Stimulated activated naive B cell treated with anti-CD40 and anti-IgM and Interleukin-4, amounts not matched to agents 10 μg/mL and 1 μg/mL and 100 μg/mL, for 72 hours (primary cell): ENCODE results near the gene COA1.
"Not testable (repeated sequence)": the region's sequence is repeated elsewhere in the genome, so short reads cannot be mapped to it uniquely, and the experiment has no call there.

Experiments
- ATAC-seq, 2 donors: fragments of 150-1000 bp; cut with Tn5 transposase; replicated peaks; 2 replicates each; pipeline ENCODE4 v1.10.0; 2021; ENCODE audit warnings: moderate library complexity in 1 of 2
- DNase-seq: peaks from one replicate; pipeline ENCODE4 v3.0.0; 2021
- H3K27ac Mint-ChIP-seq: one replicate; pipeline ENCODE4 v1.8.0; 2022; ENCODE audit warnings: mild to moderate bottlenecking, mixed read lengths
- H3K27me3 Mint-ChIP-seq, 2 donors: one replicate each; pipeline ENCODE4 v1.8.0; 2022; ENCODE audit warnings: mixed read lengths in 2 of 2
- H3K36me3 Mint-ChIP-seq, 2 donors: one replicate each; pipeline ENCODE4 v1.8.0; 2022; ENCODE audit warnings: mixed read lengths in 2 of 2, mild to moderate bottlenecking in 1 of 2
- H3K4me1 Mint-ChIP-seq, 2 donors: one replicate each; pipeline ENCODE4 v1.8.0; 2022; ENCODE audit warnings: mixed read lengths in 2 of 2, mild to moderate bottlenecking in 1 of 2
- H3K4me3 Mint-ChIP-seq, 2 donors: one replicate each; pipeline ENCODE4 v1.8.0; 2022; ENCODE audit warnings: mild to moderate bottlenecking in 2 of 2, mixed read lengths in 2 of 2, moderate library complexity in 1 of 2
- H3K9me3 Mint-ChIP-seq, 2 donors: one replicate each; pipeline ENCODE4 v1.8.0; 2022; ENCODE audit warnings: mixed read lengths in 2 of 2, mild to moderate bottlenecking in 1 of 2

Gene COA1

GRCh38 chr7:43621729-43622448, 107.4 kb downstream of the COA1 start:
- peaks cover 24 to 43% of the 10 kb centered on the region in 2 donors for H3K36me3 Mint-ChIP-seq
- no peaks in the 10 kb centered on the region for H3K9me3 Mint-ChIP-seq
- peak overlapping the region; percentile 9 to 30 for H3K4me3 Mint-ChIP-seq
- H3K27ac Mint-ChIP-seq = peak overlapping the region; percentile 2
- H3K4me1 Mint-ChIP-seq = peaks cover 28 to 49% of the 10 kb centered on the region in 2 donors
- ATAC-seq (peak; percentile 64 to 68), DNase-seq (no peak)
- no peaks in the 10 kb centered on the region for H3K27me3 Mint-ChIP-seq

GRCh38 chr7:43619213-43620012, 109.9 kb downstream of the COA1 start:
- DNase-seq (no peak), ATAC-seq (no peak)
- no peak overlapping the region for H3K4me3 Mint-ChIP-seq
- no peaks in the 10 kb centered on the region for H3K9me3 Mint-ChIP-seq
- H3K27me3 Mint-ChIP-seq = no peaks in the 10 kb centered on the region
- H3K36me3 Mint-ChIP-seq = peaks cover 22 to 36% of the 10 kb centered on the region in 2 donors
- peaks cover 20 to 36% of the 10 kb centered on the region in 2 donors for H3K4me1 Mint-ChIP-seq
- no peak overlapping the region for H3K27ac Mint-ChIP-seq

DNA sequence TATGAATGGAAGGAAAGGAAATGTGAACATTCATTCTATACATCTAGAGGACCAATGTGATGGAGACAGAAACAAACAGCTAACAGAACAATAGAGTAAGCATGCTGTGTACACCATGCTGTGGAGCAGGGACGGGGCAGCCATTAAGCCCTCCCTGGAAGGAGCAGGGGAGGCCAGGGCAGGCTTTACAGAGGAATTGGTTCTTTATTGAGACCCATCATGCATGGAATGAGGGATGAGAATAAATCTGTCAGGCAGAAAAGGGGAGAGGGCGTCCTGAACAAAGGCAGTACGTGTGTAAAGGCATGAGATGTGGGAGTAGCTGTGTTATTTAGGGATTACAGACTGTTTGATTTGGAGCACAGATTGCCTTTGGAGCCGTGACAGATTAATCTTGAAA, 111.2 kb downstream of the COA1 start:
- DNase-seq (no peak), ATAC-seq (no peak)
- H3K9me3 Mint-ChIP-seq = no peaks in the 10 kb centered on the region
- H3K36me3 Mint-ChIP-seq = peaks cover 26 to 33% of the 10 kb centered on the region in 2 donors
- no peaks in the 10 kb centered on the region for H3K27me3 Mint-ChIP-seq
- no peak overlapping the region for H3K27ac Mint-ChIP-seq
- H3K4me3 Mint-ChIP-seq = no peak overlapping the region
- peaks cover 27 to 41% of the 10 kb centered on the region in 2 donors for H3K4me1 Mint-ChIP-seq

DNA sequence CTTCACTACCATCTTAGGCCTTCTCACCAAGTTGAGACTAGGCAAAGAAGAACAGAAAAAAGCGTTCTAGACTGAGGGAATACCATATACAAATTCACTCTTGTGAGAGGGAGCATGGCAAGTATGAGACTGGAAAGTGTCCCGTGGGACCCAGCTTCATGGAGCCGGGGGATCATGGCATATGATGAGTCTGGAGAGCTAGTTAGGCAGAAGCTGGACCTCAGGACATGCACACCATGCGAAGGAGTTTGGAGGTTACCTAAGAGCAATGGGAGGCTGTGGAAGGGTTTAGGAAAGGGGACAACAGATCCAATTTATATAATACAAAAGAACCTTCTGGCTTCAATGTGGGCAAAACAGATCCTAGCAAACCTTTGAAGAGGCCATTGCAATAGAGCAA, 112.3 kb downstream of the COA1 start:
- no peaks in the 10 kb centered on the region for H3K9me3 Mint-ChIP-seq

GRCh38 chr7:43615558-43616145, 113.7 kb downstream of the COA1 start:
- DNase-seq = no peak
- H3K36me3 Mint-ChIP-seq = peaks cover 20 to 30% of the 10 kb centered on the region in 2 donors

More for the DNA sequence above, 112.3 kb downstream of the COA1 start:
- H3K4me1 Mint-ChIP-seq = peaks cover 29 to 41% of the 10 kb centered on the region in 2 donors
- H3K27me3 Mint-ChIP-seq = no peaks in the 10 kb centered on the region
- H3K36me3 Mint-ChIP-seq = peaks cover 26 to 34% of the 10 kb centered on the region in 2 donors
- no peak for DNase-seq
- H3K4me3 Mint-ChIP-seq = no peak overlapping the region
- ATAC-seq = no peak
- H3K27ac Mint-ChIP-seq = no peak overlapping the region

DNA sequence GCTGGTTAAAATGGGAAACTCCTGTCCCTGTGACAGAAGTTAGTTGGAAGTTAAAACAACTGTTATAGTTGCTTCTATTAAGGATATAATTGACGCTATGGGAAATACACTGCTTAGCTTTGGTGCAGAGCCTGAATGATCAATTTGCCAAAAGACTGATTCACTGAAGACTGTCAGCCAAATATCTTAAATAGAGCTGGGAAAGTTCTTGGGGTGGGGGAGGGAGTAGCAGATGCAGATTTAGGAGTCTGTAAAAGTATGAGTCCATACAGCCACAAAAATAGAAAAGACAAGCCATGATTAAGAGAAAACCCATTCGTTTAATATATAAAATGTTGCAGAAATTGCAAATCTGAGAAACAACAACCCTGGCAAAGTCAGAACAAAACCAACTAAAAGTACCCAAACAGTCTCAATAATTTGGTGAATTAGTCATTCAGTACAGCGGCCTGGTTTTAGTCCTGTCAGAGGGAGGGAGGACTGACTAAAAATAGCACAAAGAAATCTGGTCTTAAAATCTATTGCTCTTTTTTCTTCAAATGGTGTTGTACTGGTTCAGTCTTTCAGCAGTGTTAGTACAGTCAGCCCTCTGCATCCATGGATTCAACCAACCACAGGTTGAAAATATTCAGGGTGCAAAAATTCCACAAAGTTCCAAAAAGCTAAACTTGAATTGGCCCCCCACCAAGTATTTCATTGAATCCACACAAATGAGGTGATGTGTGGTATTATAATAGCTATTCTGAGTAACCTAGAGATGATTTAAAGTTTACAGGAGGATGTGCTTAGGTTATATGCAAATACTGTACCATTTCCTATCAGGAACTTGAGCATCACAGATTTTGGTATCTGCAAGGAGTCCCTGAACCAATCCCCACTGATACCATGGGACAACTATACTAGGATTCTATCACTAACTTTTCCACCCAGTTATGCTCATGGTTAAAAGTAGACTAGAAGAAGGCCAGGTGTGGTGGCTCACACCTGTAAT, 116.4 kb downstream of the COA1 start:
- Mint-ChIP-seq H3K27me3 (no peaks in the 10 kb centered on the region), H3K9me3 (no peaks in the 10 kb centered on the region), H3K4me1 (peaks cover 36 to 47% of the 10 kb centered on the region in 2 donors), H3K27ac (peak overlapping the region; percentile 87), H3K4me3 (peak overlapping the region; percentile 10 to 52), H3K36me3 (peaks cover 33 to 41% of the 10 kb centered on the region in 2 donors)
- ATAC-seq (peak; percentile 77 to 87), DNase-seq (no peak)

More at GRCh38 chr7:43615558-43616145, 113.7 kb downstream of the COA1 start:
- H3K27ac Mint-ChIP-seq = peak overlapping the region; percentile 88
- H3K4me3 Mint-ChIP-seq = peak overlapping the region in 1 of 2 donors; percentile 1
- no peaks in the 10 kb centered on the region for H3K27me3 Mint-ChIP-seq
- peaks cover 25 to 37% of the 10 kb centered on the region in 2 donors for H3K4me1 Mint-ChIP-seq
- ATAC-seq = no peak
- no peaks in the 10 kb centered on the region for H3K9me3 Mint-ChIP-seq

DNA sequence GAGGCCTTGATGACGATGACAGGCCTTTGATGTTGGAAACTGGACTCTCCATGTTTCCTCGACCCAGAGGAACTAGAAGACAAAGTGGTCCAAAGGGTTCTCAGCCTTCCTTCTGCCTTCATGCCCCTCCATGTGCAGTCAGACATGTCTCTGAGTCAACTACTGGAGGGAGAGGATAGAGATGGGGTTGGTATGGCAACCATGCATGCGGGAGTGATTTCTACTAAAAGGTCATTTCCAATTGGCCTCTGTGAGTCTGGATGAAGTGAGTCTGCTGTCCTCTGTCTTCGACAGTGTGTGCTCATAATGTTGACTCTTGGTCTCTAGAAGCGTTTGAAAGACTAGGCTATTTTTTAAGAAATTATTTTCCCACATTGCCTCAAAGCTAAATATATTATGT, 117.2 kb downstream of the COA1 start:
- H3K4me1 Mint-ChIP-seq = peaks cover 36 to 47% of the 10 kb centered on the region in 2 donors
- H3K27me3 Mint-ChIP-seq = no peaks in the 10 kb centered on the region
- DNase-seq = no peak
- no peak overlapping the region for H3K4me3 Mint-ChIP-seq
- H3K27ac Mint-ChIP-seq = peak overlapping the region; percentile 9
- H3K9me3 Mint-ChIP-seq = no peaks in the 10 kb centered on the region
- peak in 1 of 2 donors; percentile 31 for ATAC-seq
- peaks cover 33 to 41% of the 10 kb centered on the region in 2 donors for H3K36me3 Mint-ChIP-seq

DNA sequence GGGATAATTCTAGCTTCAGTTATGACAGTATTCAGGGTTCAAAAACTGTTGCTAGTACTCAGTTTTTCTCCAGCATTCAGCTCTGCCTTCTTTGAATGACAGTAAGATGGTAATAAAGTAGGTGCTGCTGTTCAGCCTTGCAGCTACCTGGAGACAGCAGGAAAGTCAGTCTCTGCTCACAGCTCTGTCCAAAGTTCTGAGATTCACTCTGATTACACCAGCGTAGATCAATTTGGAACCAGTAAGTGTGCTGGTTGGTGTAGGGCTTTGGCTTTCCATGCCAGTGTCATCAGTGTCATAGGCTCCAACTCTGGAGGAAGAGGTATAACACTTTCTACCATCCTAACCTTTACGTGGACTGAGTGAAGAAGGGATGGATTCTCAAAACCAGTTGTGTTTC, 120.2 kb downstream of the COA1 start:
- Mint-ChIP-seq H3K9me3 (peaks cover 5 to 11% of the 10 kb centered on the region in 2 donors), H3K36me3 (peaks cover 41 to 51% of the 10 kb centered on the region in 2 donors), H3K4me3 (no peak overlapping the region), H3K4me1 (peaks cover 46 to 59% of the 10 kb centered on the region in 2 donors), H3K27ac (peak overlapping the region; percentile 20), H3K27me3 (no peaks in the 10 kb centered on the region)
- ATAC-seq = no peak
- DNase-seq = no peak

GRCh38 chr7:43604251-43604650, 125.1 kb downstream of the COA1 start:
- Mint-ChIP-seq H3K27ac (no peak overlapping the region), H3K4me3 (no peak overlapping the region), H3K36me3 (peaks cover 33 to 36% of the 10 kb centered on the region in 2 donors), H3K9me3 (peaks cover 5 to 11% of the 10 kb centered on the region in 2 donors), H3K4me1 (peaks cover 35 to 43% of the 10 kb centered on the region in 2 donors), H3K27me3 (no peaks in the 10 kb centered on the region)
- DNase-seq (no peak), ATAC-seq (no peak)

- Mint-ChIP-seq H3K4me1 (peaks cover 24 to 34% of the 10 kb centered on the region in 2 donors), H3K4me3 (no peak overlapping the region), H3K27ac (no peak overlapping the region), H3K36me3 (peaks cover 23 to 28% of the 10 kb centered on the region in 2 donors), H3K27me3 (no peaks in the 10 kb centered on the region), H3K9me3 (peaks cover 5 to 11% of the 10 kb centered on the region in 2 donors)
- no peak for DNase-seq
- no peak for ATAC-seq
Observed at GRCh38 chr7:43602256-43602655, 127.1 kb downstream of the COA1 start.

- no peak for DNase-seq
- peaks cover 17 to 31% of the 10 kb centered on the region in 2 donors for H3K4me1 Mint-ChIP-seq
- no peak for ATAC-seq
- peaks cover 5 to 8% of the 10 kb centered on the region in 2 donors for H3K9me3 Mint-ChIP-seq
- H3K4me3 Mint-ChIP-seq = no peak overlapping the region
- H3K36me3 Mint-ChIP-seq = peaks cover 16 to 18% of the 10 kb centered on the region in 2 donors
- no peaks in the 10 kb centered on the region for H3K27me3 Mint-ChIP-seq
- H3K27ac Mint-ChIP-seq = peak overlapping the region; percentile 81
Observed at GRCh38 chr7:43600056-43600455, 129.3 kb downstream of the COA1 start.

- not testable (repeated sequence) for H3K4me3 Mint-ChIP-seq, H3K9me3 Mint-ChIP-seq, DNase-seq, ATAC-seq, H3K27me3 Mint-ChIP-seq
- Mint-ChIP-seq H3K36me3 (peaks cover 8 to 14% of the 10 kb centered on the region in 2 donors), H3K4me1 (peaks cover 28 to 55% of the 10 kb centered on the region in 2 donors), H3K27ac (peak overlapping the region; percentile 56)
Observed at GRCh38 chr7:43596426-43596825, 132.9 kb downstream of the COA1 start.

- peaks cover 2 to 6% of the 10 kb centered on the region in 2 donors for H3K36me3 Mint-ChIP-seq
- DNase-seq = no peak
- H3K9me3 Mint-ChIP-seq = peaks cover 0 to 2% of the 10 kb centered on the region in 2 donors
- peak overlapping the region; percentile 82 for H3K27ac Mint-ChIP-seq
- no peak for ATAC-seq
- peak overlapping the region in 1 of 2 donors; percentile 39 for H3K4me3 Mint-ChIP-seq
- no peaks in the 10 kb centered on the region for H3K27me3 Mint-ChIP-seq
- H3K4me1 Mint-ChIP-seq = peaks cover 35 to 66% of the 10 kb centered on the region in 2 donors
Observed at GRCh38 chr7:43594020-43594419, 135.3 kb downstream of the COA1 start.
